CD14-positive monocyte (primary cell): ENCODE data around the gene C16orf54. TPM values are rescaled to one million over a fixed set of nuclear protein-coding genes. Genes with fewer than 3 reads are reported as not detected.
"Not testable (repeated sequence)": the region's sequence is repeated elsewhere in the genome, so short reads cannot be mapped to it uniquely, and the experiment has no call there.

Source experiments
- DNase-seq, 3 donors: peaks; one replicate each; pipeline ENCODE4 v3.0.0-alpha.2; 2011 to 2022
- H2AFZ ChIP-seq: 2 replicates; pipeline ENCODE4 v1.6.0; 2012; ENCODE audit warnings: mild to moderate bottlenecking, low read depth, low read length, inconsistent platforms; ENCODE audit not compliant: insufficient read depth, poor library complexity, severe bottlenecking
- H3K27ac ChIP-seq, 2 donors: 1 replicate in 1 of 2; 2 replicates in 1 of 2; pipeline ENCODE4 v1.5.1; 2012 to 2013; ENCODE audit warnings: low read length in 2 of 2, control low read depth in 1 of 2, inconsistent platforms in 1 of 2, low read depth in 1 of 2, mild to moderate bottlenecking in 1 of 2
- H3K27me3 ChIP-seq, 2 donors: one replicate each; pipeline versions ENCODE4 v1.6.0 to v1.6.1; 2011 to 2013; ENCODE audit warnings: low read length in 2 of 2; ENCODE audit not compliant: control insufficient read depth in 2 of 2, insufficient read depth in 2 of 2
- H3K36me3 ChIP-seq, 2 donors: replicated peaks in 1 of 2; 1 replicate in 1 of 2; 2 replicates in 1 of 2; pipeline versions ENCODE4 v1.5.1 to v1.6.1; 2012 to 2013; ENCODE audit warnings: low read length in 2 of 2, control low read depth in 1 of 2, inconsistent platforms in 1 of 2, mild to moderate bottlenecking in 1 of 2; ENCODE audit not compliant: insufficient read depth in 2 of 2, control insufficient read depth in 1 of 2
- H3K4me1 ChIP-seq, 2 donors: 1 replicate in 1 of 2; 2 replicates in 1 of 2; pipeline versions ENCODE4 v1.5.1 to v1.6.1; 2012 to 2013; ENCODE audit warnings: low read length in 2 of 2, control low read depth in 1 of 2, inconsistent platforms in 1 of 2, mild to moderate bottlenecking in 1 of 2, moderate library complexity in 1 of 2; ENCODE audit not compliant: insufficient read depth in 2 of 2, control insufficient read depth in 1 of 2
- H3K4me2 ChIP-seq: replicated peaks from 2 replicates; pipeline ENCODE3; 2012; ENCODE audit warnings: low read length, moderate library complexity, mild to moderate bottlenecking; ENCODE audit not compliant: poor library complexity, severe bottlenecking; ENCODE audit errors: extremely low read depth
- H3K4me3 ChIP-seq, 3 experiments: fragments of 200-600 bp in 1 of 3; sonication (generic) in 1 of 3; replicated peaks in 1 of 3; 1 replicate in 2 of 3; 2 replicates in 1 of 3; pipeline ENCODE4 v1.5.1; 2011 to 2013; ENCODE audit warnings: low read length in 3 of 3, mild to moderate bottlenecking in 3 of 3, control low read depth in 2 of 3, low read depth in 2 of 3, inconsistent platforms in 1 of 3, moderate library complexity in 1 of 3
- H3K79me2 ChIP-seq: 2 replicates; pipeline ENCODE4 v1.6.0; 2012; ENCODE audit warnings: mild to moderate bottlenecking, control low read depth, inconsistent platforms, low read length, moderate library complexity; ENCODE audit not compliant: insufficient read depth
- H3K9ac ChIP-seq: 2 replicates; pipeline ENCODE4 v1.6.0; 2017; ENCODE audit warnings: low read length, mild to moderate bottlenecking; ENCODE audit not compliant: insufficient read depth, poor library complexity, severe bottlenecking
- H3K9me3 ChIP-seq, 2 donors: replicated peaks in 1 of 2; 1 replicate in 1 of 2; 2 replicates in 1 of 2; pipeline versions ENCODE4 v1.5.1 to v1.6.1; 2012 to 2013; ENCODE audit warnings: low read length in 2 of 2, control low read depth in 1 of 2; ENCODE audit not compliant: control insufficient read depth in 1 of 2, insufficient read depth in 1 of 2
- H4K20me1 ChIP-seq: 2 replicates; pipeline ENCODE4 v1.6.0; 2012; ENCODE audit warnings: mild to moderate bottlenecking, low read length, control low read depth, moderate library complexity; ENCODE audit not compliant: insufficient read depth
- H3K27ac Mint-ChIP-seq, 7 donors: one replicate each; pipeline ENCODE4 v1.8.0; 2020; ENCODE audit warnings: mild to moderate bottlenecking in 7 of 7, mixed read lengths in 7 of 7, moderate library complexity in 6 of 7, inconsistent platforms in 2 of 7
- H3K27me3 Mint-ChIP-seq, 3 donors: one replicate each; pipeline ENCODE4 v1.8.0; 2021 to 2022; ENCODE audit warnings: low read depth in 3 of 3, mild to moderate bottlenecking in 3 of 3, mixed read lengths in 3 of 3, moderate library complexity in 3 of 3, inconsistent platforms in 1 of 3
- H3K36me3 Mint-ChIP-seq, 2 donors: one replicate each; pipeline ENCODE4 v1.8.0; 2020; ENCODE audit warnings: mixed read lengths in 2 of 2, inconsistent platforms in 1 of 2, mild to moderate bottlenecking in 1 of 2
- H3K4me1 Mint-ChIP-seq: one replicate; pipeline ENCODE4 v1.8.0; 2020; ENCODE audit warnings: mild to moderate bottlenecking, mixed read lengths
- H3K4me3 Mint-ChIP-seq, 2 donors: one replicate each; pipeline ENCODE4 v1.8.0; 2020; ENCODE audit warnings: mild to moderate bottlenecking in 2 of 2, mixed read lengths in 2 of 2, moderate library complexity in 1 of 2
- H3K9me3 Mint-ChIP-seq, 7 donors: one replicate each; pipeline ENCODE4 v1.8.0; 2020 to 2022; ENCODE audit warnings: mixed read lengths in 7 of 7, mild to moderate bottlenecking in 6 of 7, moderate library complexity in 6 of 7, inconsistent platforms in 2 of 7
- CTCF ChIP-seq: fragments of 200-600 bp; IDR thresholded peaks from one replicate; pipeline ENCODE4 v1.8.0; 2022; ENCODE audit warnings: antibody characterized with exemption, mild to moderate bottlenecking
- WGBS: methylation state at CpG from one replicate; pipeline ENCODE4 v1.1.5; 2013; ENCODE audit warnings: missing lambda C conversion rate; ENCODE audit not compliant: insufficient coverage; 5-methylcytosine and 5-hydroxymethylcytosine counted together
- intact Hi-C, 2 donors: fragments of 100-400 bp; cut with micrococcal nuclease; formaldehyde crosslinking; loops; one replicate each; pipeline versions ENCODE4 v1.15.0 to v1.15.1; 2023
- polyA plus RNA-seq, 3 donors: library from polyadenylated mRNA; depleted of rRNA in 1 of 3; unstranded in 2 of 3; stranded (reverse) in 1 of 3; fragments of 300-500 nt in 2 of 3; fragments of >200 nt in 1 of 3; fragmentation: Illumina TruSeq in 2 of 3; gene quantifications; 1 replicate in 2 of 3; 2 replicates in 1 of 3; pipeline ENCODE4 v1.2.3, GENCODE V29; 2012 to 2021

The C16orf54 gene
- polyA plus RNA-seq, 3 donors, result 24.6 to 32.0 (median 29.2) TPM

DNA sequence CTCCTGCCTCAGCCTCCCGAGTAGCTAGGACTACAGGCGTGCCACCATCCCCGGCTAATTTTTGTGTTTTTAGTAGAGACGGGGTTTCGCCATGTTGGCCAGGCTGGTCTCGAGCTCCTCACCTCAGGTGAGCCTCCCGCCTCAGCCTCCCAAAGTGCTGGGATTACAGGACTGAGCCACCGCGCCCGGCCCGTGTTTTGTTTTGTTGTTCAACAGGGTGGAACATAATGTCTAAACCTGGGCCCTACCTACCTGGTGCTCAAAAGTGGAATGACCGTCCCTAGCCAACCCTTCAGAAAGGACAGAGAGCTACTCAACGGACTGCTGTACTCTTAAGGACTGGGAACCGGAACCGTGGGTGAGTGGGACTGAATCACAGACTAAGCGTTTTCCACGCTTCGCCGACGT lies 44.0 kb upstream of the C16orf54 start:
- no peaks in the 10 kb centered on the region for H3K27me3 ChIP-seq
- peak overlapping the region; percentile 37 to 97 (median 97) for H3K4me3 ChIP-seq
- peaks cover 30 to 40% of the 10 kb centered on the region in 2 donors for H3K4me1 ChIP-seq
- H3K4me3 Mint-ChIP-seq, result peak overlapping the region; percentile 97 to 98
- H3K9me3 Mint-ChIP-seq, result peaks cover 0 to 2% (median 0%) of the 10 kb centered on the region in 7 donors
- 76% methylated on average over 15 of the region's 20 CpGs for WGBS
- TF ChIP-seq CTCF, result no peak
- H3K36me3 Mint-ChIP-seq, result peaks cover 0 to 3% of the 10 kb centered on the region in 2 donors
- peak overlapping the region; percentile 91 for H3K4me2 ChIP-seq
- peak overlapping the region; percentile 78 to 83 for H3K27ac ChIP-seq
- H4K20me1 ChIP-seq, result no peaks in the 10 kb centered on the region
- H3K27ac Mint-ChIP-seq, result peak overlapping the region; percentile 89 to 95 (median 93)
- peak overlapping the region; percentile 95 for H2AFZ ChIP-seq
- no peak for DNase-seq
- peaks cover 0 to 1% (median 0%) of the 10 kb centered on the region in 3 donors for H3K27me3 Mint-ChIP-seq
- peaks cover 47% of the 10 kb centered on the region for H3K4me1 Mint-ChIP-seq
- H3K79me2 ChIP-seq, result peaks cover 43% of the 10 kb centered on the region
- no peaks in the 10 kb centered on the region for H3K9me3 ChIP-seq
- intact Hi-C loops, result loop anchor here (2.0 to 5.0 kb wide), 3 partner anchors 15 to 47 kb away; no protein-coding TSS in a partner anchor
- H3K36me3 ChIP-seq, result no peaks in the 10 kb centered on the region
- H3K9ac ChIP-seq, result peak overlapping the region; percentile 51

- H3K4me3 ChIP-seq, H3K27me3 Mint-ChIP-seq, H3K9me3 Mint-ChIP-seq, H3K27ac ChIP-seq, H2AFZ ChIP-seq, H3K9me3 ChIP-seq, H3K27me3 ChIP-seq, H3K36me3 ChIP-seq, H3K9ac ChIP-seq, H4K20me1 ChIP-seq, DNase-seq, H3K4me2 ChIP-seq, H3K27ac Mint-ChIP-seq, H3K36me3 Mint-ChIP-seq, H3K4me3 Mint-ChIP-seq: not testable (repeated sequence)
- peaks cover 30% of the 10 kb centered on the region for H3K4me1 Mint-ChIP-seq
- H3K79me2 ChIP-seq, result peaks cover 17% of the 10 kb centered on the region
- intact Hi-C loops, result loop anchor here in 1 of 2 donors (5.0 kb wide), 1 partner anchor 45 kb away; no protein-coding TSS in a partner anchor
- peaks cover 28 to 33% of the 10 kb centered on the region in 2 donors for H3K4me1 ChIP-seq
- WGBS, result 93% methylated on average over 3 of the region's 4 CpGs
Measured at GRCh38 chr16:29787155-29787554, 41.4 kb upstream of the C16orf54 start.
